Hematopoietic multipotent progenitor cell treated with erythropoietin and hydrocortisone succinate and interleukin-3 and kit ligand, for 17 days (in vitro differentiated cells): ENCODE data around the gene LRCOL1.

ENCODE experiments used
- DNase-seq: peaks from one replicate; pipeline ENCODE4 v3.0.0-alpha.2; 2015; ENCODE audit warnings: low spot score

The LRCOL1 gene

GRCh38 chr12:132581348-132582057 is 28.9 kb downstream of the LRCOL1 start:
- no peak for DNase-seq

DNA sequence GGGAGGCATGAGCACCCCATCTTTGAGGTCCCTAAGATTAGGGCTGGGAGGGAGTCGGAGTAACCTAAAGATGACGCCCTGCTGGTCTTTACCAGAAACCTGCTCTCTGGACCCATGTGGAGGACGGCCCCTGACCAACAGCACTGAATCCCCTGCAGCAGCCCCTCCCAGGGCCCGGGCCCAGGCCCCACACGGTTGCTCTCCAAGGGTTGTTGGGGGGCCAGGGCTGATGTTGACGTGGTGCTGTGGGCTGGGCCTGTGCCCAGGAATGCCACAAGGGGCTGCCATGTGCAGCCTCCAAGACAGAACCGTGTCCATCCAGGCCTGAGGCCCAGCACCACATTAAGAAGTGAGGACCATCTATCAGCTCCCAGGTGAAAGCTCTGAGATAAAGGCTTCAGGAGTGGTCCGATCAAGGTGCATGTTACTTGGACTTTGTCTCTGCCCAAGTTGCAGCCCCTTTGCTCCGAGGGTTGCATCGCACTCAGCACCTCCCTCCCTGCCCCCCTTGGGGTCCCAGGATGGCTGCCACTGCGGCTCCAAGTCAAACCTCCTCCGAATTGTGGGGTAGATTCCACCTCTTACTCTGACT is 29.6 kb downstream of the LRCOL1 start:
- no peak for DNase-seq

DNA sequence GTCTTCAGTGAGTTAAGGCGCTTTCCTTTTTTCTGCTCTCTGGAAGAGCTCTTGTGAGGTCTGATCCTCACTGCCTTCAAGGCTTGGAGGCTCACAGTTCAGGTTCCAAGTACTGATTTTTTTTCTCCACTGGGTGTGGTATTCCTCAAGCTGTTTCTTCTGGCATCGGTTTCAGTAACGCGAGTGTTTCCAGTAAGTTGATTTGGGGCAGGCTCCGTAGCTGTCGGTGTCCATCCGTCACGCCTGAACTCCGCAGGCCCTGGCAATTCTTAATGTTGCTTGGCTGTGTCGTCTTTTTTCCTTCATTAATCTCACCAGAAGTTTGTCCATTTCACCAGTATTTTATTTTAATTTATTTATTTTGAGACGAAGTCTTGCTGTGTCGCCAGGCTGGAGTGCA is 30.6 kb downstream of the LRCOL1 start:
- DNase-seq = no peak

- no peak for DNase-seq
Measured at GRCh38 chr12:132578826-132579225, 31.6 kb downstream of the LRCOL1 start.

GRCh38 chr12:132578118-132578517 is 32.3 kb downstream of the LRCOL1 start:
- DNase-seq = no peak

DNA sequence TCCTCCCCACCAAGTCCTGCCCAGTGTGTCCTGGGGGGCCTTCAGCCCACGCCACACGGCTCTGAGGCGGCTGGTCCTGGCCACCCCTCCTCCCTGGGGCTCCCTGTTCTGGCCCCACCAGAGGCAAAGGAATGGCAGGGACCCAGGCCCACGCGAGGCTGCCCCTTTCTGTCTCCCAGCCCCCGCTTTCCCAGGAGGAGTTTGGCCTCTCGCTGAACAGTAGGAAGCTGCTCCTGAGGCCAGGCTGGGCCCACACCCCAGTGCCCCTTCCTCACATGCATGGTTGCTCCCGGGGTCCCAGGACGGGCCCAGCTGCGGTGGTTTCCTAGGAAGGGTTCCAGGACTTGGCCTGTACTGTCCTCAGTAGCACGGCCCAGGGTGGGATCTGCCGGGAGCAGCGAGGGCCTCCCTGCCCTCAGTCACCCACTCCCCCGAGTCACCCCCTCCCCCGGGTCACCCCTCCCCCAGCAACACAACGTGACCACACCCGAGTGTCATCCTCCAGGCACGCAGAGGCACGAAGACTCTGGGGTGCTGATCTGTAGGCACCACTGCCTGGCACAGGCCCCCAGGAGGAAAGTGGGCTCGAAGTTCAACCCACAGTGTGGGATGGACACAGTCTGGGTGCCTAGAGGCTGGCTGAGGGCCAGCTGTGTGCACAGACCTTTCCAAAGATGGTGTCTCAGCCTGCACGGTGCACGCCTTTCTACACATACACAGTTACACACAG is 33.0 kb downstream of the LRCOL1 start:
- DNase-seq = no peak

DNA sequence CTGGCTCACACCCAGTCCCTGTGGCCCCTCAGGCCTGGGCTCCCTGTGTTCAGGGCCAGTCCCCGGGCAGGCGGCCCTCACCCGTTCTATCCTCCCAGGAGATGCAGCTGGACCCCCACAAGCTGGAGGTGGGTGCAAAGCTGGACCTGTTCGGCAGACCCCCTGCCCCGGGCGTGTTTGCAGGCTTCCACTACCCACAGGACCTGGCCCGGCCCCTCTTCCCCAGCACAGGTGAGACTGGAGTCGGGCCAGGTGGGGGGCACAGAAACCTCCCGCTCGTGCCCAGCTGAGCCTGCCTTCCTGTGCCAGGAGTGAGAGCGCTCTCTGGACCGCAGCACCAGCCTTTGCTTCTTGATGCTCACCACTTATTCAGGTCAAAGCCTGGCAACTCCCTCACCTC is 33.7 kb downstream of the LRCOL1 start:
- no peak for DNase-seq

- no peak for DNase-seq
Measured at GRCh38 chr12:132575661-132576060, 34.7 kb downstream of the LRCOL1 start.

DNA sequence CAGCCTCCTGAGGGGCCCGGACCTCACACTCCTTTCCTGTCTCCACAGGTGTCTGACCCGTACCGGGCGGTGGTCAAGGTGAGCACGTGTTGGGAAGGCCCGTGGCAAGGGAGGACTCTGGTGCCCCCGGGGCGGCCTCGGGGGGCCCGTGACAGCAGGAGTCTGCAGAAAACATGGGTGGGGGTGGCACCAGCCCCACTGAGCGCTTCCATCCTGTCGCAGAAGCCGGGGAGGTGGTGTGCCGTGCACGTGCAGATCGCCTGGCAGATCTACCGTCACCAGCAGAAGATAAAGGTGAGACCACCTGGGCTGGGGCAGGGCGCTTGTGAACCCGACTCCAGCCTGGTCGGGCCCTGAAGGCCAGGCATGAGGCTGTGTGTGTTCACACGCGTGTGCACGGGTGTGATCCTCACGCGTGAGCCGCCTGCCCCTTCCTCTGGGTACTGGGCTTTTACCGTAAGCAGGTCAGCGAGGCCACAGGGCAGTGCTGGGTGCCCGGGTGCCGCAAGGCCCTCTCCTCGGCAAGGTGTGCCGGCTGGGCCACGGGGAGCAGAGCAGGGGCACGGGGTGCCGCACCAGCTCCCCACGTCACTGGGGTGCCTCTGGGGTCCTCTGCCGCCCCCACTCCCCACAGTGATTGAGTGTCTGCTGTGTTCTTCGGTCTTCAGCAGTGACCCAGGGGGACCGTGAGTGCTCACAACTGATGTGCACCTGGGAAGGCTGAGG is 35.9 kb downstream of the LRCOL1 start:
- DNase-seq = no peak

GRCh38 chr12:132572801-132573760 is 37.3 kb downstream of the LRCOL1 start:
- no peak for DNase-seq

GRCh38 chr12:132572106-132572505 is 38.3 kb downstream of the LRCOL1 start:
- no peak for DNase-seq

DNA sequence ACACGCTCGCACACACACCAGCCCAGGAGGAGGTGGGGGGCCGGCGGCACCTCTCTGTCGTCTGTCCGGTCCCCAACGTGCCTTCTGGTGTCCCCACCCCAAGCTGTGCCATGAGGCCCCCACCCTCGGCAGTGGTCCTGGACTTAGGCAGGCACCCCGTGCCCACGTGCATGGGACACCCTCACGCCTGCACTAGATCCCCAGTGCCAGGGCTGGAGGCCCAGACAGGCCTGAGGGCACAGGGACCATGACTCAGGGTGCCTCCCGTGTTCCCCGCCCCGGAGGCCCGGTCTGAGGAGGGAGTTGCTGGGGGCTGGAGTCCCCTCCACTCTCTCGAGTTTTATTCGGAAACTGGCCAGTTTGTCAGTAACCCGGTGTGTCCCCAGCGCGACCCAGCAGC is 38.8 kb downstream of the LRCOL1 start:
- no peak for DNase-seq

DNA sequence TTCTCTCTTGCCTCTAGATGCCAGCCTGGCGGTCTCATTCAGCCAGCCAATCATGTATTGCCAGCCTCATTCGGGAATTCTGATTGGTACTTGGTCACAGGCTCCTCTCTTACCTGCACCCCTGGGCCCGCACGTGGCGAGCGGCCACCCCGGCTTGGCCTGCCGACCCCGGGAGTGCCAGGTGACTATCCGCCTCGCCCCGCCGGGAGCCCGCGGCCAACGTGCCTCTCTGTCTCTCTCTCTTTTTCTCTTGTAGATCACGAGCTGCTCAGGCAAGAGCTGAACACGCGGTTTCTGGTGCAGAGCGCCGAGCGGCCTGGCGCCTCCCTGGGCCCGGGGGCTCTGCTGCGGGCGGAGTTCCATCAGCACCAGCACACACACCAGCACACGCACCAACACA is 39.3 kb downstream of the LRCOL1 start:
- no peak for DNase-seq

DNA sequence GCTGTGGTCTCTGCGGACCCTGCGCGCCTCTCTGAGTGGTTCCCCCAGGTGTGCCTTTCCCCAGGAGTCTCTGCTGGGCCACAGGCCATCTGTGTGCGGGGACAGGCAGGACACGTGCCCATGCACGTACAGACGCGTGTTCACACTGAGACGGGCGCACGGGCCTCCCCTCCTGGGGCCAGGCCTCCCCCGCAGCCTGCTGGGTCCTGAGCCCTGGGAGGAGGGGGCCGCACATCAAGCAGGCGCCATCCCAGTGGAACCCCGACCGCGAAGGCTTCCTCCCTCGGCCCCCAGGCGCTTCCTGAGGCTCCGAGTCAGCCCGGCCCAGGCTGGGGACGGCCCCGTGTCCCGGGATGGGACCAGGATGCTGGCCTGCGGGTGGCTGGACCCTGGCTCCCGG is 39.7 kb downstream of the LRCOL1 start:
- no peak for DNase-seq

- no peak for DNase-seq
Measured at GRCh38 chr12:132569856-132570480, 40.4 kb downstream of the LRCOL1 start.

- DNase-seq = no peak
Measured at GRCh38 chr12:132568826-132569480, 41.4 kb downstream of the LRCOL1 start.

DNA sequence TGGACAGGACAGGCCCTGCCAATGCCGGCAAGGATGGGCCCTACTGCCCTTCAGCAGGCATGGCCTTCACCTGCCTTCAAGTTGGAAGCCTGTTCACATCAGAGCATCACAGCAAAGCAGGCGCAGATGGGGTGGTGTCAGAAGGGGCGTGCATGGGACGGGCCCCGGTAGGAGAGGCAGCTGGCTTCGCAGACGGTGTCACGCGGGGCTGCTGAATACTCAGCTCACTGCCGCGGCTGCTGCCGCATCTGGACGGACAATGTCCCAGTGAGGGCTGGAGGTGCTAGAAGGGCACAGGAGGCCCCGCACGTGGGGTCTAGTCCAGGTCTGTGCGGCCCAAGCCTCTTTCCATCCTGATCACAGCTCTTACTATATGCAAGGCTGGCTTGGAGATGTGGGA is 42.1 kb downstream of the LRCOL1 start:
- no peak for DNase-seq

DNA sequence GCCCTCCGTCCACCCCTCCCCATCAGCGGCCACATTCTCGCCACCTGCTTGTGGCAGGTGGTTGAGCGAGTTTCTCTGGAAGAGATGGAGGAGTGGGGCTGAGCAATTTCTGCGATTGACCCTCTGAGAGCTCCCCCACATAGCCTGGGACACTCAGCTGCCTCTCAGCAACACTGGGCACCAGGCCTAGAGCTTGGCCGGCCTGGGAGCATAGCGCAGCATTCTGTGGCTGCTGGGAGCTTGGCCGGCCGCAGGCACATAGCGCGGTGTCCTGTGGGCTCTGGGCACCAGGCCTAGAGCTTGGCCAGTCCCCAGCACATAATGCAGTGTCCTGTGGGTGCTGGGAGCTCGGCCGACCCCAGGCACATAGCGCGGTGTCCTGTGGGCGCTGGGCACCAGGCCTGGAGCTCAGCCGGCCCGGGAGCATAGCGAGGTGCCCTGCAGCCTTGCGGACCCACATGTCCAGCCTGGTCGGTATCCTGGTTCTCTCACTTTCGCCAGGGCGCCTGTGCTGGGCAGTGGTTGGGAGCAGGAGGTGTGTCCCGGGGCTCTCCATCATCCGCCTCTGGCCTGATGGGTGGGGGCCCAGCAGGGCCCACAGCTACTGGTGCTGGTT is 43.8 kb downstream of the LRCOL1 start:
- DNase-seq = no peak

GRCh38 chr12:132565365-132565764 is 45.0 kb downstream of the LRCOL1 start:
- no peak for DNase-seq

DNA sequence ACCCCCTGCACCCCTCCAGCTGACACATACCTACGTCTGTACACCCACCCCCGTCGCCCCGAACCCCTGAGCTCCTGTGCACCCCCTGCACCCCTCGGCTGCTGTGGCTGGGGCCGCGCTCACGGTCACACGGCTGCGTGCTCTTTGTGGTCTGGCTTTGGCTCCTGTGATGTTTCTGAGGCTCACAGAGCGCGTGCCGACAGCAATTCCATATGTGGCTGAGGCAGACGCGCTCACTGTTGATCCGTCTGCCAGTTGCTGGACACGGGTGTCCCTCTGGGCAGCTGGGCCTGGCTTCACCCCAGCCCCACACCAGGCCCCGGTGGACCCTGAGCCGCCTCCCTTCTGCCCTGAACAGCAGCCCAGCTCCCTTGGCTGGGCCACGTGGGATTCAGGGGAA is 46.5 kb downstream of the LRCOL1 start:
- no peak for DNase-seq
